Activated CD4-positive, alpha-beta memory T cell treated with anti-CD3 and anti-CD28 coated beads, Interleukin-2, amount 10 ng/mL, durations not matched to agents 7 days and 5 days (primary cell): ENCODE measurements around the gene FNBP1L. TPM values are rescaled to one million over a fixed set of nuclear protein-coding genes. Genes with fewer than 3 reads are reported as not detected.

Source experiments
- CTCF ChIA-PET: fragments of 350-600 bp; sonication (Branson Sonifier 250); formaldehyde crosslinking; loops from one replicate; lab custom pipeline; 2021; ENCODE audit warnings: antibody characterized with exemption, inconsistent platforms; lab: Charles Lee
- POLR2A ChIA-PET: fragments of 350-600 bp; sonication (Branson Sonifier 250); formaldehyde crosslinking; loops from one replicate; lab custom pipeline; 2021; ENCODE audit warnings: antibody characterized with exemption; lab: Charles Lee
- DNase-seq: peaks from one replicate; pipeline ENCODE4 v3.0.0-alpha.2; 2020
- H3K27ac Mint-ChIP-seq: one replicate; pipeline ENCODE4 v1.8.0; 2021; ENCODE audit warnings: mild to moderate bottlenecking, mixed read lengths
- H3K27me3 Mint-ChIP-seq: one replicate; pipeline ENCODE4 v1.8.0; 2021; ENCODE audit warnings: mixed read lengths
- H3K36me3 Mint-ChIP-seq: one replicate; pipeline ENCODE4 v1.8.0; 2021; ENCODE audit warnings: low read depth, mixed read lengths
- H3K4me1 Mint-ChIP-seq: one replicate; pipeline ENCODE4 v1.8.0; 2021; ENCODE audit warnings: mixed read lengths
- H3K4me3 Mint-ChIP-seq: one replicate; pipeline ENCODE4 v1.8.0; 2021; ENCODE audit warnings: mild to moderate bottlenecking, mixed read lengths
- H3K9me3 Mint-ChIP-seq: one replicate; pipeline ENCODE4 v1.8.0; 2021; ENCODE audit warnings: mixed read lengths
- total RNA-seq, 2 experiments: library from RNA; stranded (reverse); gene quantifications; one replicate each; pipeline ENCODE4 v1.2.3, GENCODE V29; 2021

The FNBP1L gene
- total RNA-seq, 2 experiments from 2014 or later, result 0.15 to 0.30 TPM

DNA sequence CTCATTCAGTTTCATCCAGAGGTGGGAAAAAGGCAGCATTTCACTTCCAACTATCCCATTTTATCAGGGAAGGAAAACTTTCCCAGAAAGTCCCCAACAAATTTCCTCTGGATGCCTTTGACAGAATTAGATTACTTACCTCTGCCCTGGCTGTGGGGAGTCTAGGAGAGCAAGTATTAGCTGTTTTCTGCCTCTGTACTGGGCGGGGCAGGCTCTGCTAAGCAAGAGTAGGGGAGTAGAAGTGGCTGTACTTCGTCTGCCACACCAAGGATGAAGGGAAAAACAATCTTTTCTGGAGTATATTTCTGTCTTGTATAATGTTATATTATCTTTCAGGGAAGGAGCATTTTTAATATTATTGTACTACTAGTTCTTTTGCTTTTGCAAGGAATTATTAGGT lies 78.5 kb downstream of the FNBP1L start:
- no peaks in the 10 kb centered on the region for H3K4me1 Mint-ChIP-seq
- peaks cover 4% of the 10 kb centered on the region for H3K27me3 Mint-ChIP-seq
- CTCF ChIA-PET, result no interaction called here
- no peaks in the 10 kb centered on the region for H3K36me3 Mint-ChIP-seq
- no peak overlapping the region for H3K27ac Mint-ChIP-seq
- H3K4me3 Mint-ChIP-seq, result no peak overlapping the region
- no peak for DNase-seq
- no peaks in the 10 kb centered on the region for H3K9me3 Mint-ChIP-seq
- POLR2A ChIA-PET, result no interaction called here

DNA sequence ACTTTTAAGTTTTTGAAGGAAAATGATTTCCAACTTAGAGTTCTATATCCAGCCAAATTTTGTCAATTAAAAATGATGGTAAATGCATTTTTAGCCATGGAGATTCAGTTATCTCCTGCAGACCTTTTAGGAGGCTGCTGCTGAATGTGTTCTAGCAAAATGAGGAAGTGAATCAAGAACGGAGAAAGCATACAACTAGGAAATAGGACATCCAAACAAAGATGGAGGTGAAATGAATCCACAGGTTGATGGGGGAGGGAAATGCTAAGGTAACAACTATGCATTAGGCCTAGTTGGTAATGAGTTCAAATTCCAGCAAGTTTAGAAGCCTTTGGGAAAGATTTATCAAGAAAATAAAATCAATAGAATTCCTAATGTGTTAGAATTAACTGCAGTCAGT lies 80.5 kb downstream of the FNBP1L start:
- H3K27me3 Mint-ChIP-seq, result peaks cover 5% of the 10 kb centered on the region
- no peaks in the 10 kb centered on the region for H3K4me1 Mint-ChIP-seq
- no peaks in the 10 kb centered on the region for H3K36me3 Mint-ChIP-seq
- CTCF ChIA-PET, result no interaction called here
- no peak overlapping the region for H3K4me3 Mint-ChIP-seq
- DNase-seq, result no peak
- H3K27ac Mint-ChIP-seq, result no peak overlapping the region
- H3K9me3 Mint-ChIP-seq, result no peaks in the 10 kb centered on the region
- POLR2A ChIA-PET, result no interaction called here

DNA sequence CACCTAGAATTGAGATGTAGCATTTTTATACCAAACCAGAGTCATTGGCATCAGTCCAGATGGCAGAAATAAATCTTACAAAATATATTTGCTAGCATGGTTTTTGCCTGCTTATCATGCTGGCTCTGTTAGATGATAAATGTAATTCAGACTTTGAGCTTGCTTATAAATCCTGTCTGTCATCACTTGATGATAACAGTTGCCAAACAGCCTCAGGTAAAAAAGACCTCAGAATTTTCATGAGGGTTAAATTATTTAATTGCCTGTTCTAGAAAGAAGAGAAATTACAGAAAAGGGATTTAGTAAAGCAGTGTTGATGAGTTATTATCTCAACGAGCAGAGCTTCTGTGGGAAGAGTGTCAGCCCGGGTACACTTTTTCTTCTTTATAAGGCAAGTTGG lies 83.3 kb downstream of the FNBP1L start:
- Mint-ChIP-seq H3K4me3 (no peak overlapping the region), H3K4me1 (no peaks in the 10 kb centered on the region), H3K9me3 (no peaks in the 10 kb centered on the region), H3K27ac (no peak overlapping the region), H3K36me3 (no peaks in the 10 kb centered on the region), H3K27me3 (peaks cover 8% of the 10 kb centered on the region)
- DNase-seq, result no peak
- ChIA-PET POLR2A (interaction anchor here (1.1 kb wide), 1 partner anchor 452 kb away, joined by 3 read pairs; the partner anchor contains the start of gene MTF2), CTCF (no interaction called here)

DNA sequence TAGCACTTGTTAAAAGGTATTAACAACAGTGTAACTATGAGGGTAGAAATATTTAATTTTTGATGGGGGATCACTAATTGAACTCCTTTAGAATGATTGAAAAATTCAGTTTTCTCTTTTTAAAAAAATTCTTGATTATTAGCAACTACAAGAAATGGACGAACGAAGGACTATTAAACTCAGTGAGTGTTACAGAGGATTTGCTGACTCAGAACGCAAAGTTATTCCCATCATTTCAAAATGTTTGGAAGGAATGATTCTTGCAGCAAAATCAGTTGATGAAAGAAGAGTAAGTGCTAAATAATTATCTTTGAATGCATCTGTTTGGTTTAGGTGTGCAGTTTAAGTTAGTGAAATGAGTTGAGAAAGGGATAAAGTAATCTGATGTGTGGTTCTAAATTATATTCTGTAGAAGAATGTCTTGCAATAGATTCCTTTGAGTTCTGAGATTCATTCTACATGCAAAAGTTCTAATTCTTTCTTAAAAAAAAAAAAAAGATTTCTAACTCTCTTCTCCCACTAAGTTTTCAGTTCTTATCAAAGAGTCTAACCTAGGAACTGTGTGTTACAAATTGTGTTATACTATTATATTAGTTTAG lies 85.0 kb downstream of the FNBP1L start:
- H3K36me3 Mint-ChIP-seq, result no peaks in the 10 kb centered on the region
- H3K27me3 Mint-ChIP-seq, result peaks cover 13% of the 10 kb centered on the region
- CTCF ChIA-PET, result no interaction called here
- DNase-seq, result no peak
- POLR2A ChIA-PET, result no interaction called here
- no peaks in the 10 kb centered on the region for H3K9me3 Mint-ChIP-seq
- H3K4me1 Mint-ChIP-seq, result no peaks in the 10 kb centered on the region
- no peak overlapping the region for H3K4me3 Mint-ChIP-seq
- H3K27ac Mint-ChIP-seq, result no peak overlapping the region

DNA sequence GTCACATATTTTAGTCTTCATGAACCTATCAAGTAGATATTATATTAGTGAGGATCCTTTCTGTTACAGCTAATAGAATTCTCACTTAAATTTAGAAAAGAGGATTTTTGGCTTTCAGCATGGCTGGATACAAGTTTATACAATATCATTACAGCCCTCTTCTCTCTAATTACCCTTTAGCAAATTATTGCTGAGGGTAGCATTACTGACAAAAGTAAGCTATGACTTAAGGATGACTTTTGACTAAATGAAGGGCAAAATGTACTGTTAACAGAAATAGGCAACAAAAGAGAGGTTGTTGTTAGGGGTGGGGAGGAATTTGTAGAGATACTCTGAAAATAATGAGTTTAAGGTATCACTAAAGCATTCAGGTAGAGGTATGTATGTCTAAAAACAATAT lies 85.8 kb downstream of the FNBP1L start:
- Mint-ChIP-seq H3K36me3 (no peaks in the 10 kb centered on the region), H3K27me3 (peaks cover 14% of the 10 kb centered on the region), H3K4me3 (no peak overlapping the region), H3K27ac (no peak overlapping the region), H3K9me3 (no peaks in the 10 kb centered on the region), H3K4me1 (no peaks in the 10 kb centered on the region)
- ChIA-PET CTCF (no interaction called here), POLR2A (no interaction called here)
- no peak for DNase-seq

DNA sequence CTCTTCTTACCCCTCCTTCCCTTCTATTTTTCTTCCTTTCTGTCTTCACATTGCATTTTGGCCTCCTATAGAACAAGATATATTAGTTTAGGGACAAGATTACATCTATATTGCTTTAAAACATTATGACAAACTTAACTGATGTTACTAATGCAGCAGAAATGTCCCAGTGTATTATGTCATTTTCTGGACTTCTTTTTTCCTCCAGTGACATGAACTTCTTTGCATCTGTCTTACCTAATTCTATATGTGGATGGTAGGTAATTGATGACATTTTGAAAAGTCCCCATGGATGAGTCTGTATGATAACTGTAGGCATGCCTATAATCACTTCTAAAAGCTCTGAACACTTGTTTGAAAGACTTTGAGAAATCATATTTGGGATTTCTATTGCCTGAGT lies 89.5 kb downstream of the FNBP1L start:
- no peaks in the 10 kb centered on the region for H3K9me3 Mint-ChIP-seq
- H3K4me1 Mint-ChIP-seq, result no peaks in the 10 kb centered on the region
- DNase-seq, result no peak
- H3K27ac Mint-ChIP-seq, result no peak overlapping the region
- no peak overlapping the region for H3K4me3 Mint-ChIP-seq
- ChIA-PET CTCF (no interaction called here), POLR2A (no interaction called here)
- peaks cover 17% of the 10 kb centered on the region for H3K27me3 Mint-ChIP-seq
- no peaks in the 10 kb centered on the region for H3K36me3 Mint-ChIP-seq

DNA sequence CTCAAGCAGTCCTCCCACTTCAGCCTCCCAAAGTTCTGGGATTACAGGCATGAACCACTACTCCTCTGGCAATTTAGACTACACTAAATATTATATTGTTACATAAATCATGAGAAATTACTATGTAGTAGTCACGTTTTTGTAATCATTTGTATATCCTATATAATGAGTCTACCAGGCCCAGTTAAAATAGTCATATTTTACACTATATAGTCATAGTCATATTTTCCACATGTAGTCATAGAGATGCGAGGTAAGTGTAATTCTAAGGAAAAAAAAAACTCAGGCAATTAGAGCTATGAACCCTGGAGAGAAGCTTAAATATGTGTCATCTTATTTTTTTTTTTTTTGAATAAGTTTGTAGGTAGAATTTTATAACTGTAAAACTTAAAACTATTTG lies 90.0 kb downstream of the FNBP1L start:
- Mint-ChIP-seq H3K27ac (no peak overlapping the region), H3K4me1 (no peaks in the 10 kb centered on the region), H3K27me3 (peaks cover 17% of the 10 kb centered on the region), H3K4me3 (no peak overlapping the region), H3K36me3 (no peaks in the 10 kb centered on the region), H3K9me3 (no peaks in the 10 kb centered on the region)
- CTCF ChIA-PET, result no interaction called here
- POLR2A ChIA-PET, result no interaction called here
- DNase-seq, result no peak

DNA sequence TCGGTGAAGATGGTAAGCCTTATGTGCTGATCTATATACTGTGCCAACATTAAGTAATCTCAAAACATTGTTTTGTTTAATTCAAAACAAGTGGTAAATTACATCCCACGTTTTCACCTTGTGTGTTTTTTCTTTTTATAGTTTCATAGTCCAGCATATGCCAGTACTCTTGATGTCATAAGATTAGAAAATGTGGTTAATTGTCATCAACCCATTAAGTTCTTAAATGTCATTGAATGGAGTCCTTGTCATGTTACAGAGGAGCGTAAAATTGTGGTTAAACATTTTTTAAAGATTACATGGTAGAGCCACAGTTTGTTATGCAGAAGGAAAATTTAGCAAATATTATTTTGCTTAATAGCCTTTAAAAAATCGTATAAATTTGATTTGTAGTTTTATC lies 93.1 kb downstream of the FNBP1L start:
- H3K27me3 Mint-ChIP-seq, result peaks cover 17% of the 10 kb centered on the region
- H3K4me1 Mint-ChIP-seq, result no peaks in the 10 kb centered on the region
- H3K9me3 Mint-ChIP-seq, result no peaks in the 10 kb centered on the region
- H3K36me3 Mint-ChIP-seq, result no peaks in the 10 kb centered on the region
- CTCF ChIA-PET, result no interaction called here
- POLR2A ChIA-PET, result no interaction called here
- H3K27ac Mint-ChIP-seq, result no peak overlapping the region
- no peak for DNase-seq
- no peak overlapping the region for H3K4me3 Mint-ChIP-seq

DNA sequence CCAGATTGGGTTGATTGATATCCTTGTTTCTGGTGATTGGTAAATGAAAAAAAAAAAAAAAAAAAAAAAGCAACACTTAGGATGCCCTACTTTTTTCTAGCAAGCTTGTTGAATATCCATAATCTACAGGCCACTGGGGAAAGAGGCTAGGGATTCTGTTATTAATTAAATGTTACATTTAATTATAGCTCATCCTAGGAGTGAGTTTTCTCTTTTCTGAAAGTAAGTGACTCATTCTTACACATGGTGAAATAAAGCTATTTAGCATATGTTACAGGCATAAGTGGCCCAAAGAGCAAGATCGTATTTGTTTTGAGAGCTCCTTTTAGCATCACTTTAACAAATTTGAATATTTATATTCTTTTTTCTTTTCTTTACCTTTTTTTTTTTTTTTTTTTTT lies 94.5 kb downstream of the FNBP1L start:
- no peak overlapping the region for H3K4me3 Mint-ChIP-seq
- no peak overlapping the region for H3K27ac Mint-ChIP-seq
- H3K4me1 Mint-ChIP-seq, result no peaks in the 10 kb centered on the region
- ChIA-PET CTCF (interaction anchor here (0.7 kb wide), 1 partner anchor 238 kb away, joined by 3 read pairs; no protein-coding TSS in a partner anchor), POLR2A (no interaction called here)
- H3K36me3 Mint-ChIP-seq, result no peaks in the 10 kb centered on the region
- peaks cover 15% of the 10 kb centered on the region for H3K27me3 Mint-ChIP-seq
- no peak for DNase-seq
- H3K9me3 Mint-ChIP-seq, result no peaks in the 10 kb centered on the region

DNA sequence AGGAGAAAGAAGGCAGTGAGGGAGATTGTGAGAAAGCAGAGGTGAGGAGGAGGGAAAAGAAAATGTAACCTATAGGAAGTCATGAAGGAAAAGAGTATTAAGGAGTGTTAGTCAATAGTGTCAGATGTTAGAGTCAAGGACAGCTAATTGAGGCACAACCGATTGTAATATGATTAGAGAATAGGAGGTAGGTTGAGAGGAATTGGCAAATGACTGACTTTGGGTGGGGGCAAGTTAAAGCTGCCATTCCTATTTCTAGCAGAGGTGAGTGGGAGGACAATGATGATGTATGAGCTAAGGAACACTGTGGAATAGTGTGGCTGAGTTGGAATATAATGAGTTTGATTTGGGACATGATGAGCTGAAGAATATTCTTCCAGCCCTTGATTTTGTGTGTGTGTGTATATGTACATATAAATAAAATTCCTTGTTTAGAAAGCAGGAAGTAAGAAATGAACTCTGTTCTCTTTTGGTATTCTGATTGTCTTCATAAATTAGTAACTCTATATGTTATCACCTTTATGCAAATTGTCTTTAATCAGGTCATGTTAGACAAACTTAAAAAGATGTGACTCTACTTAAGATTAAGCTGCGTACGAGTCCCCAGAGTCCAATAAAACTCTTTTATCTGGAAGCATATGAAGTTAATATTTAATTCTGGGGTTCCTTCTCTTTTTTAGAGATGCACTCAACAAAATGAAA lies 98.4 kb downstream of the FNBP1L start:
- H3K4me3 Mint-ChIP-seq, result no peak overlapping the region
- H3K36me3 Mint-ChIP-seq, result no peaks in the 10 kb centered on the region
- H3K4me1 Mint-ChIP-seq, result no peaks in the 10 kb centered on the region
- H3K27ac Mint-ChIP-seq, result no peak overlapping the region
- peaks cover 14% of the 10 kb centered on the region for H3K27me3 Mint-ChIP-seq
- POLR2A ChIA-PET, result no interaction called here
- no peaks in the 10 kb centered on the region for H3K9me3 Mint-ChIP-seq
- DNase-seq, result no peak
- CTCF ChIA-PET, result no interaction called here

DNA sequence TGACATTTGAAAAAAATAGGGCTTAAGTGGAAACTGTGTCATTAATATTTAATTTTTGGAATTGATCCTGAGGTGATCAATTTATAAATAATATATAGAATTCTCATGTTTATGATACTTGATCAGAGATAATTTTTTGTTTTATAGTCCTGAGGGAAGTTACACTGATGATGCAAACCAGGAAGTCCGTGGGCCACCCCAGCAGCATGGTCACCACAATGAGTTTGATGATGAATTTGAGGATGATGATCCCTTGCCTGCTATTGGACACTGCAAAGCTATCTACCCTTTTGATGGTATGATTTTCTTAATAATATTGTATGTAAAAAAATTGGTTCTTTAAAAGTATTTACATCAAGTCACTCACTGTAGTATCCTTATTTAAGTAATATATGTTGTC lies 101.2 kb downstream of the FNBP1L start:
- ChIA-PET CTCF (interaction anchor here (1.4 kb wide), 1 partner anchor 10 kb away, joined by 3 read pairs; no protein-coding TSS in a partner anchor), POLR2A (no interaction called here)
- Mint-ChIP-seq H3K4me3 (no peak overlapping the region), H3K27me3 (peaks cover 27% of the 10 kb centered on the region), H3K4me1 (no peaks in the 10 kb centered on the region), H3K9me3 (no peaks in the 10 kb centered on the region), H3K27ac (no peak overlapping the region), H3K36me3 (no peaks in the 10 kb centered on the region)
- no peak for DNase-seq

DNA sequence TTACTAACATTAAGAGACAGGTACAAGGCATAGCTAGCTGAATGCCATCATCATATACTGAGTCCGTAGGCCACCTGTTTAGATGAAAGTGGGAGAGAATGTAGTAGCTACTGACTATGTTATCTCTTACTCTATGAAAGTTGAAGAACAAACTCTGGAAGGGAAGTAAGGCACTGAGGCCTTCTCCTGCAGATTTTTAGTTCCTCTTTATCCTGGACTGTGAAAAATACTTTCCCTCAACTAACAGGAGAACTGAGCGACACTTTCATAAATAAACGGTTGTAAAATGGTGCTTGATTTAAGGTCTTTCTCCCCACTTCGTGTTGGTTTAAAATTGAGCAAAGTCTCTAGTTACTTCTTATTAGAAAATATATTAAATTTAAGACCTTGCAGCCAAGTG lies 101.9 kb downstream of the FNBP1L start:
- DNase-seq, result no peak
- H3K4me1 Mint-ChIP-seq, result peaks cover under 1% of the 10 kb centered on the region
- peaks cover 28% of the 10 kb centered on the region for H3K27me3 Mint-ChIP-seq
- POLR2A ChIA-PET, result no interaction called here
- CTCF ChIA-PET, result interaction anchor here (1.4 kb wide), 1 partner anchor 11 kb away, joined by 3 read pairs; no protein-coding TSS in a partner anchor
- no peaks in the 10 kb centered on the region for H3K9me3 Mint-ChIP-seq
- no peaks in the 10 kb centered on the region for H3K36me3 Mint-ChIP-seq
- no peak overlapping the region for H3K4me3 Mint-ChIP-seq
- H3K27ac Mint-ChIP-seq, result no peak overlapping the region

DNA sequence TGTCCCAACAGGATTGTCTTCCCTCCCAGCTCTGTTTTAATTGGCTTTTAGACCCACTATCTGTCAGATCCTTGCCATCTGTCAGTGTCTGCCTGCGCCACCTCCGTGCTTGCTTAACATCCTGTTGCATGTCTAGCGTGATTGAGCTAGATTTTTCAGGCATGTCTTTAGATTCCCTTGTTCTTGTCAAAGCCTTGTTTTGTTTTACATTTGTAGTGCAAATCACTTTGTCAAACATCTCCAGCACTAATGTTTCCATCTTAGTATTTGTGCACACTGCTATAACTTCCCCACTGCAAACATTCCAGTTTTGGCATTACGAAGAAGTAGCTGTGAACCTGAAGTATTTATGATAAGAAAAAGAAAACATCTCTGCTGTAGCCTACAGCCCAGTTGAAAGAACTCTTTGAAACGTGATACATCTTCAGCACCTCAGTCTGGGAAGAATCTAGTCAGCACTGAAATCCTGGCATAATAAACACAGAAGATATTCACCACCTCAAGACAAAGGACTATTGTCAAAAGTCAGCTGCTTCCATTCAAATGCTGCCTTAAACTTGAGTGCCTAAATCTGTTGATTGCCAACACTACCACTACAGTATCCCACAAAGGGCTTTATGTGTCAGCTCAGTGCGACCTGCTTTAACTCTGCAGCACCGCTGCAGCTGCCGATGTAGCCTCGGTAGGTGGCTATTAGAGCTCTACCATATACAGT lies 105.0 kb downstream of the FNBP1L start:
- ChIA-PET POLR2A (no interaction called here), CTCF (no interaction called here)
- DNase-seq, result no peak
- H3K27ac Mint-ChIP-seq, result no peak overlapping the region
- no peaks in the 10 kb centered on the region for H3K9me3 Mint-ChIP-seq
- no peaks in the 10 kb centered on the region for H3K36me3 Mint-ChIP-seq
- peaks cover 30% of the 10 kb centered on the region for H3K27me3 Mint-ChIP-seq
- no peak overlapping the region for H3K4me3 Mint-ChIP-seq
- peaks cover 7% of the 10 kb centered on the region for H3K4me1 Mint-ChIP-seq
